Stimulated activated CD8-positive, alpha-beta memory T cell treated with anti-CD3 and anti-CD28 coated beads, Interleukin-12 subunit alpha, Interleukin-12 subunit beta, amount 100 ng/mL, for 24 hours (primary cell): ENCODE data around the gene FUNDC1.

Experiments
- DNase-seq: peaks from one replicate; pipeline ENCODE4 v3.0.0-alpha.2; 2020; ENCODE audit errors: extremely low read depth

The FUNDC1 gene

GRCh38 chrX:44480591-44480990 is 62.1 kb downstream of the FUNDC1 start:
- DNase-seq, result no peak

- DNase-seq, result no peak
These were observed 68.2 kb downstream of the FUNDC1 start for GRCh38 chrX:44474410-44474809.
